Right ventricle myocardium superior (tissue), 1 donor: ENCODE measurements around the gene SELL. TPM values are rescaled to one million over a fixed set of nuclear protein-coding genes. Genes with fewer than 3 reads are reported as not detected.

Source experiments
- total RNA-seq: library from RNA; stranded (reverse); fragmentation: NEBNext Ultra II Directional; extraction: Animal tissue kit (Norgen Biotek cat#: 25700); gene quantifications from one replicate; pipeline ENCODE4 v1.2.1, GENCODE V29; 2021
- donor health status: DM: no; HTN: yes; CAD: no; lungs with severe emphysema.

Gene SELL
- total RNA-seq, 1 donor from 2014 or later, result 0.89 TPM

Other genes starting within 250 kb of the SELL start
- gene SLC19A2, start 225.7 kb downstream of the SELL start, total RNA-seq, result 15.6 TPM
- gene F5, start 125.1 kb downstream of the SELL start, total RNA-seq, result 21.2 TPM
- gene SELP, start 81.5 kb downstream of the SELL start, total RNA-seq, result 9.0 TPM
- gene SELE, start 22.5 kb upstream of the SELL start, total RNA-seq, result 0.65 TPM
- gene METTL18, start 83.3 kb upstream of the SELL start, total RNA-seq, result 5.4 TPM
- 5.5 TPM for gene SCYL3, start 182.3 kb upstream of the SELL start, total RNA-seq